NCI-H187 treated with DMSO at 0.1 percent for 48 hours (cell line): Measurements from ENCODE around the gene PARP15.
A peak's percentile ranks its signal among the peaks of the same experiment; 100 is the strongest.
"Not testable (repeated sequence)": the region's sequence is repeated elsewhere in the genome, so short reads cannot be mapped to it uniquely, and the experiment has no call there.

Experiments
- DNase-seq: peaks from one replicate; lab custom pipeline; 2025; lab: John Stamatoyannopoulos, UW

Gene PARP15

DNA sequence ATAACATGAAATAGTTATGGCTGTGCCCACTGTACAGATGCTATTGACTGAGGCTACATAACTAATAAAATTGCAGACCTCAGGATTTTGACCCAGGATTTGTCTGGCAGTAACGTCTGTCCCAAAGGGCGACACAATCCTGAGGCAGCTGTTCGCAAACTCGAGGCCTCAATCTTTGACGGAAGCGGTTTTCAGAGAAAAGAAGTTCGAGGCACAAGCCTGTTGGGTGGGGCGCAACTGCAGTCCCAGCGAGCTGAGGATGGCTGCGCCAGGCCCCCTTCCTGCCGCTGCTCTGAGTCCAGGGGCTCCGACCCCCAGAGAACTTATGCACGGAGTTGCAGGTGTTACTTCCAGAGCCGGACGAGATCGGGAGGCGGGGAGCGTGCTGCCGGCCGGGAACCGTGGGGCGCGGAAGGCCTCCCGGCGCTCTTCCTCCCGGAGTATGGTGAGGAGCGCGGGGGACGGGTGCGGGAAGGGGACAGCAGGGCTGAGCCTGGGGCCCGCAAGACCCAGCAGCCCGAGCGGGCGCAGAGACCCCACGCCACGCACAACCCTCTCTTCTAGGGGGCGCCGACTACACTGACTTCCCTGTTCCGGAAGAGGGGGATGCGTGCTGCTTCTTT, at the start of gene PARP15:
Gene PARP15 (plus strand): TSS at position 242 of the 623 bp plus-strand sequence. CDS start 18 bp downstream, at position 260.
- DNase-seq = no peak

DNA sequence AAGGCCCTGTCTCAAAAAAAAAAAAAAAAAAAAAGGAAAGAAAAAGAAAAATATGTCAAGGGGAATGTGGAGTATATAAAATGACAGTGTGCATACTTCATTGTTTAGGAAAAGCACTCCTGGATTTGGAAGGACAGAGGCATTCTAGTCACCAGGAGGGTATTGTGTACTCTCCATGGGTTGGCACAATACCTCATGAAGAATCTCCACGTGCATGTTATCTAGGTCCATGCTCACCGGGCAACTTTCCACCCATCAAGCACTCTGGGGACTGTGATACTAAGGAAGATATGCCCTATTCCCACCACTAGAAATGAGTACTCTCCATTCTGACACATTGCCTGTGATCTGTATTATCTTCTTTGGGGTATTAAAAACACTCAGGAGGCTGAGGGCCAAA, 47.3 kb upstream of the PARP15 start:
- DNase-seq = no peak

GRCh38 chr3:122533480-122533879, 44.0 kb upstream of the PARP15 start:
- no peak for DNase-seq

- no peak for DNase-seq
Measured at GRCh38 chr3:122533931-122534334, 43.5 kb upstream of the PARP15 start.

DNA sequence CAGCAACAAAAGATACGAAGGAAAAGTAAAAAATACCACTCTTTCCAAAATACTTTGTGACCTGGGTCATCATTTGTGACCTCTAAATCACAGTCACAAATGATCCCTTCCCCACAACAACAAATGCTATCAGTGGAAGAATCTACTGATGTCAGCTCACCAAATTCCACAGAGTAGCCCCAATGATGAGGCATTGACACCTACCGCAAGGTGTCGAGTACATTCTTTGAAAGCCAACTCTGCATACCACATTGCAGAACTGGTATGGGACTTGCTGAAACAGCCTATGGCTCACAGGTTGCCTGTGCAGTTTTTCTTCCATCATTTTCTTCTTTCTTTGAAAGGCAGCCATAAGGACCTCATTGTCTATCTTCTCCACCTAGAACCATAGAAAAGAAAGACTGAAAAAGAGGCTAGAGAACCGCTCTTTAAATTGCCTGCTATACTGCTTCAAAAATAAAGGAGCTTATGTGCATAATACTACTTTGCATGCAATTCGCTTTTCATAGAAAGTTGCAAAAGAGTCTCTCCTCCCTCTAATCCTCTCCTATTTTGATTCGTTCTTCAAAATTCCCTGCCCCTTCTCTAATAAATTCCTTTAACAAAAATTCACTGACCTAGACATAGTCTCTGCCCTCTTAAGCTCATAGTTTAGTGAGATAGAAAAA, 41.4 kb upstream of the PARP15 start:
- no peak for DNase-seq

DNA sequence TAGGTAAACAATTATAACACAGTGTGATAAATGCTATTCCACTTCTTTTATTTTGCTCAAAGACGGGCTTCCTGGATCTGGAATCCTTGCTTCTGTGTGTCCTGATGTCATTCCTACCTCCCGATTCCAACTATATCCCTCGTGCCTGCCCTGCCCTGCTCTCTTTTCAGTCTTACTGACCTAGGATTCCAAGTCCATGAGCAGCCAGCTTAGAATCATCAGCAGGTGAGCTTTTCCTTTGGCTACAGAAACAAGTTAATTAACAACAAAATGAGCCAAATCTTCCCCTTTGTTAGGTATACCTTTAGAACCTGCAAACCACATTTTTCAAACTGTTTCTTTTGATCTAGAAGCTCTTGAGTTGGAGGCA, 40.8 kb upstream of the PARP15 start:
- no peak for DNase-seq

GRCh38 chr3:122538956-122539490, 38.4 kb upstream of the PARP15 start:
- no peak for DNase-seq

DNA sequence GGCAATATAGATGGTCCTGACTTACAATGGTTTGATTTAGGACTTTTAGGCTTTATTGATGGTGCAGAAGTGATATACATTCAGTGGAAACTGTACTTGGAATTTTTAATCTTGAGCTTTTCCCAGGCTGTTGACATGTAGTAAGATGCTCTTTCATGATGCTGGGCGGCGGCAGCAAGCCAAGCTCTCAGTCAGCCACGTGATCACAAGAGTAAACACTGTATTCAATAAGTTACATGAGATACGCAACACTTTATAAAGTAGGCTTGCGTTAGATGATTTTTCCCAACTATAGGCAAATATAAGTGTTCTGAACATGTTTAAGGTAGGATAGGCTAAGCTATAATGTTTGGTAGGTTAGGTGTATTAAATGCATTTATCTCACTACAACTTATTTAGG, 31.3 kb upstream of the PARP15 start:
- DNase-seq = no peak

GRCh38 chr3:122548076-122548475, 29.4 kb upstream of the PARP15 start:
- DNase-seq = no peak

- DNase-seq = no peak
Measured at GRCh38 chr3:122548619-122549018, 28.8 kb upstream of the PARP15 start.

- no peak for DNase-seq
Measured at GRCh38 chr3:122553171-122553570, 24.3 kb upstream of the PARP15 start.

GRCh38 chr3:122555275-122556071, 22.0 kb upstream of the PARP15 start:
- DNase-seq = no peak

GRCh38 chr3:122557356-122557755, 20.1 kb upstream of the PARP15 start:
- DNase-seq = no peak

GRCh38 chr3:122558605-122559004, 18.8 kb upstream of the PARP15 start:
- DNase-seq = no peak

DNA sequence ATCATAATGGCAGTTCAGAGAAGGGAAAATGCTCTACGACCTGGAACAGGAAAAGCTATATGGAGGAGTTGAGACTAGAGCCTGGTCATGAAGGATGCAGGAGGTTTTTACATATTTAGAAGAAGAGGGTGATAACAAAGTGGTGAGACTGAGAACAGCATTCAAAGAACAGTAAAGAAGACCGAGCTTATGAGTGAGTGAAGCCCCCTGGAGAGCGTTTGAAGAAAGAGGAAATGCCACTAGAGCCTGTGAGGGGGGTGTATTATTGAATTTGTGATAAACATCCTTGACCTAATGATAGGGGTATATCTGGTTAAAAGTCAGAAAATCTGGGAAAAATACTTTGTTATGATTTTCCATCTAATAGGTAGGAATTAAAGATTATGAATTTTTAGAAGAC, 17.5 kb upstream of the PARP15 start:
- no peak for DNase-seq

GRCh38 chr3:122560680-122561079, 16.8 kb upstream of the PARP15 start:
- no peak for DNase-seq

- DNase-seq = no peak
Measured at GRCh38 chr3:122562923-122563716, 14.3 kb upstream of the PARP15 start.

DNA sequence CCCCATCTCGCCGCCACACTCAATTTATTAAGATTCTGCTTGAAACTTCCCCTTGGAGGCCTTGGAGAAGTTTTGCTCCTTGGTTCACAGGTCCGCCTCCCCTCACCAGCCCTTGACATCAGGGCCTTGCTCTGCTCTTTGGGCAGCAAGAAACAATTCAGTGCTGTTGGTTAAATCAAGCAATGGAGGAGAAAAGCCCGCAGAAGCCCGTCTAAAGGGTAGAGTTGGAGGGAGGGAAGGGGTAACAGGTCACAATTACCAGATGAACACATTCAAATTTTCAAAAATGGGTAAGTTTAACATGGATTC, 13.8 kb upstream of the PARP15 start:
- no peak for DNase-seq

DNA sequence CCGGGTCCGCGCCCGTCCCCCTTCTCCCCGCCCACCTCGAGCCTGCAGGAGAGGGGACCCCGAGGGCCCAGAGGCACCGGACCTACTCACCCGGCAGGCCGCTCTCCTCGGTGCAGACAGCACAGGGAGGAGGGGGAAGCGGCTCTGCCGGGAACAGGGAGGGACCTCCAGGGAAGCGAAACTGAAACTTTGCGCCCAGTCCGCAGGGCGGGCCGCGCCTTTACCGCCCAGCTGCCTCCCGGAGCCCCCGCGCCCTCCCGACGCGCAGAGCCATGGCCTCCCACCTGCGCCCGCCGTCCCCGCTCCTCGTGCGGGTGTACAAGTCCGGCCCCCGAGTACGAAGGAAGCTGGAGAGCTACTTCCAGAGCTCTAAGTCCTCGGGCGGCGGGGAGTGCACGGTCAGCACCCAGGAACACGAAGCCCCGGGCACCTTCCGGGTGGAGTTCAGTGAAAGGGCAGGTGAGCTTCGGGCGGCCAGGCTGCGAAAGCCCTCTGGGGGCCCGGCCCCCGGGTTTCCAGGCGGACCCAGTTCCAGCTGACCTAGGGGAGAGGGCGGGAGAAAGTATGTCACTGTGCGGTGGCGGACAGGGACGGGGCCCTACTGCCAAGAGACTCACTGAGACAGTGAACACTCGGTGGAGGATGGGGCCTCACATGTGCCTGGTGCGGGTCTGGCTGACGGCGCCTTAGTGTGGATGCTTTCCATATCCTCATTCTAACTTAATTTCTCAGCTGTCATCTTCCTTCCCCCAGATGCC, 13.1 kb upstream of the PARP15 start, which contains the start of the genes DTX3L and PARP9:
Gene DTX3L (plus strand): TSS at position 184 of the 758 bp plus-strand sequence. CDS start 89 bp downstream, at position 273.
Gene PARP9 (minus strand): TSS at position 146 of the 758 bp plus-strand sequence. CDS start 4,680 bp downstream, outside the sequence.
- peak; percentile 17 for DNase-seq

DNA sequence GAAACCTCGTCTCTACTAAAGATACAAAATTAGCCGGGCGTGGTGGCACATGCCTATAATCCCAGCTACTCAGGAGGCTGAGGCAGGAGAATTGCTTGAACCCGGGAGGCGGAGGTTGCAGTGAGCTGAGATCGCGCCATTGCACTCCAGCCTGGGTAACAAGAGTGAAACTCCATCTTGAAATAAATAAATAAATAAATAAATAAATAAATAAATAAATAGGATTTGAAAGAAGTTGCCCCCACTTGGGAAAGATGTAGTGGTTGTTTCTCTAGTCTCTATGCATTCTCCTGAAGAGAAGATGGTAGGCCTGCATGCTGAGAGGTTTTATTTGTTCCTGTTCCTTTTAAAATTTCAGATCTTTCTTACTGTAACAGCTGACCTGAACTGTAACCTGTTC, 9.3 kb upstream of the PARP15 start:
- not testable (repeated sequence) for DNase-seq

DNA sequence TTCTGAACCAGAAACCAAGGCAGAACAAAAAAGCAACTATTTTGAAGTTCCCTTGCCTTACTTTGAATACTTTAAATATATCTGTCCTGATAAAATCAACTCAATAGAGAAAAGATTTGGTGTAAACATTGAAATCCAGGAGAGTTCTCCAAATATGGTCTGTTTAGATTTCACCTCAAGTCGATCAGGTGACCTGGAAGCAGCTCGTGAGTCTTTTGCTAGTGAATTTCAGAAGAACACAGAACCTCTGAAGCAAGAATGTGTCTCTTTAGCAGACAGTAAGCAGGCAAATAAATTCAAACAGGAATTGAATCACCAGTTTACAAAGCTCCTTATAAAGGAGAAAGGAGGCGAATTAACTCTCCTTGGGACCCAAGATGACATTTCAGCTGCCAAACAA, 8.7 kb upstream of the PARP15 start:
- DNase-seq = no peak
